Right atrium auricular region (tissue), 2 donors: Measurements from ENCODE around the gene SSBP1. TPM values are rescaled to one million over a fixed set of nuclear protein-coding genes. Genes with fewer than 3 reads are reported as not detected.
A peak's percentile ranks its signal among the peaks of the same experiment; 100 is the strongest.
"Not testable (repeated sequence)": the region's sequence is repeated elsewhere in the genome, so short reads cannot be mapped to it uniquely, and the experiment has no call there.

Experiments
- DNase-seq: peaks from one replicate; pipeline ENCODE4 v3.0.0-alpha.2; 2019; ENCODE audit warnings: low spot score
- H3K27ac ChIP-seq, 2 donors: fragments of 200-600 bp; sonication (generic); 1 replicate in 1 of 2; 2 replicates in 1 of 2; pipeline ENCODE4 v1.5.1; 2016 to 2019
- H3K27me3 ChIP-seq, 2 donors: fragments of 200-600 bp; sonication (generic); one replicate each; pipeline versions ENCODE4 v1.5.1 to v1.6.0; 2017 to 2019
- H3K36me3 ChIP-seq: fragments of 200-600 bp; sonication (generic); one replicate; pipeline ENCODE4 v1.5.1; 2016
- H3K4me1 ChIP-seq, 2 donors: fragments of 200-600 bp; sonication (generic); one replicate each; pipeline versions ENCODE4 v1.5.1 to v1.6.0; 2017 to 2019
- H3K4me3 ChIP-seq, 2 donors: fragments of 200-600 bp; sonication (generic); 1 replicate in 1 of 2; 2 replicates in 1 of 2; pipeline ENCODE4 v1.5.1; 2017 to 2019; ENCODE audit warnings: mild to moderate bottlenecking in 1 of 2, moderate library complexity in 1 of 2
- H3K9me3 ChIP-seq, 2 donors: fragments of 200-600 bp; sonication (generic); one replicate each; pipeline ENCODE4 v1.5.1; 2019
- CTCF ChIP-seq, 2 donors: fragments of 200-600 bp; sonication (generic); IDR thresholded peaks; one replicate each; pipeline ENCODE4 v1.5.1; 2019; ENCODE audit warnings: antibody characterized with exemption in 2 of 2
- total RNA-seq, 2 donors: library from RNA; depleted of rRNA; stranded (reverse); fragments of >200 nt; gene quantifications; one replicate each; pipeline ENCODE4 v1.1.0, GENCODE V29; 2016

The SSBP1 gene
- total RNA-seq, 2 donors from 2014 or later = 102 to 119 TPM

- no peaks in the 10 kb centered on the region for H3K27me3 ChIP-seq
- no peak for DNase-seq
- TF ChIP-seq CTCF (IDR thresholded peaks at IDR 0.05) = no peak
- H3K9me3 ChIP-seq = peaks cover 0 to 21% of the 10 kb centered on the region in 2 donors
- H3K4me1 ChIP-seq = no peaks in the 10 kb centered on the region
- H3K36me3 ChIP-seq = peaks cover 64% of the 10 kb centered on the region
- H3K27ac ChIP-seq = no peak overlapping the region
- H3K4me3 ChIP-seq = no peak overlapping the region
These were observed 14.5 kb downstream of the SSBP1 start for GRCh38 chr7:141752634-141753033.

- H3K27me3 ChIP-seq = no peaks in the 10 kb centered on the region
- peak in 1 of 2 donors; percentile 45 for TF ChIP-seq CTCF (IDR thresholded peaks at IDR 0.05)
- H3K4me1 ChIP-seq = no peaks in the 10 kb centered on the region
- peaks cover 0 to 21% of the 10 kb centered on the region in 2 donors for H3K9me3 ChIP-seq
- H3K4me3 ChIP-seq = no peak overlapping the region
- H3K27ac ChIP-seq = no peak overlapping the region
- peaks cover 50% of the 10 kb centered on the region for H3K36me3 ChIP-seq
- DNase-seq = no peak
These were observed 16.8 kb downstream of the SSBP1 start for GRCh38 chr7:141754939-141755338.

GRCh38 chr7:141763797-141764196 lies 25.6 kb downstream of the SSBP1 start, which contains the start of gene TAS2R3:
TSS of gene TAS2R3 (plus strand) at chr7:141764097. CDS start at chr7:141764159, 62 bp downstream.
- Histone ChIP-seq H3K27ac (no peak within 1 kb of the TSS), H3K27me3 (no peaks in the 10 kb centered on the region), H3K36me3 (peaks cover 4% of the 10 kb centered on the region), H3K9me3 (no peaks in the 10 kb centered on the region), H3K4me1 (no peaks in the 10 kb centered on the region), H3K4me3 (no peak within 1 kb of the TSS)
- no peak for DNase-seq
- TF ChIP-seq CTCF (IDR thresholded peaks at IDR 0.05) = no peak

- not testable (repeated sequence) for DNase-seq, H3K27ac ChIP-seq, H3K4me3 ChIP-seq, H3K9me3 ChIP-seq, H3K4me1 ChIP-seq, H3K36me3 ChIP-seq, H3K27me3 ChIP-seq
These were observed 32.0 kb downstream of the SSBP1 start for GRCh38 chr7:141770083-141770583.

GRCh38 chr7:141776374-141776773 lies 38.2 kb downstream of the SSBP1 start, which contains the start of gene TAS2R4:
TSS of gene TAS2R4 (plus strand) at chr7:141776674. CDS start at chr7:141778489, 1,815 bp downstream.
- Histone ChIP-seq H3K27ac (no peak within 1 kb of the TSS), H3K4me3 (no peak within 1 kb of the TSS), H3K4me1 (no peaks in the 10 kb centered on the region), H3K9me3 (peaks cover 0 to 4% of the 10 kb centered on the region in 2 donors), H3K36me3 (peaks cover 9% of the 10 kb centered on the region), H3K27me3 (no peaks in the 10 kb centered on the region)
- TF ChIP-seq CTCF (IDR thresholded peaks at IDR 0.05) = no peak
- no peak for DNase-seq

GRCh38 chr7:141785706-141786552 lies 47.8 kb downstream of the SSBP1 start:
- Histone ChIP-seq H3K27ac (no peak overlapping the region), H3K36me3 (no peaks in the 10 kb centered on the region), H3K4me1 (no peaks in the 10 kb centered on the region), H3K27me3 (no peaks in the 10 kb centered on the region), H3K4me3 (no peak overlapping the region), H3K9me3 (no peaks in the 10 kb centered on the region)
- TF ChIP-seq CTCF (IDR thresholded peaks at IDR 0.05) = peak; percentile 33 to 75
- no peak for DNase-seq
